NCI-H748 treated with DMSO at 0.1 percent for 48 hours (cell line): ENCODE results near the gene RIGI.
"Not testable (repeated sequence)": the region's sequence is repeated elsewhere in the genome, so short reads cannot be mapped to it uniquely, and the experiment has no call there.

Source experiments
- DNase-seq: peaks from one replicate; lab custom pipeline; 2025; lab: John Stamatoyannopoulos, UW

The RIGI gene

DNA sequence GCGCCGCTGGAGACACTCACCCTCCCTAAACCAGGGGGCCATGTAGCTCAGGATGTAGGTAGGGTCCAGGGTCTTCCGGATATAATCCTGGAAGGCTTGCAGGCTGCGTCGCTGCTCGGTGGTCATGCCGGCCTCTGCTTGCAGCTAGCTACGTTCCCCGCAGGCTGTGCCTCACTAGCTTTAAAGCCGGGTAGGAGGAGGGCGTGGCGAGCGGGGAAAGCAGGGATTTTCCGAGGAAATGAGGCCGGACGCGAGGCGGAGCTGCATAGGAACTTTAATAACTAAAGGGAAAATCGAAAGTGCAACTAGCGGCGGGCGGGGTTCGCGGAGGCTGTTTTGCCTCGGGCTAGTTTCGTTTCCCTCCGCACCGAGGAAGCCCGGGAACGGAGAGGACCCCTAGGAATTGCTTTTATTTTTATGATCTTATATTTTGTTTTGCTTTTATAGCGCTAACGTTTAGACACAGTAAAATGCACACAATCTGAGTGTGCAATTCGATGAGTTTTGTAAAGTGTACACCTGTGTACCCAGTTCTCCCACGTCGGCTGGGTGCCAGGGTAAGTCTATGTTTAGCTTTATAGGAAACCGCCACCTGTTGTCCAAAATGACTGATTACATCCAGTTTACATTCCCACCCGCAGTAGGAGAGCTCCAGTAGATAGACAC is at the start of gene RIGI:
RIGI (minus strand) TSS at position 156 of the 666 bp plus-strand sequence; CDS start at position 126, 30 bp downstream.
- peak; percentile 94 for DNase-seq

DNA sequence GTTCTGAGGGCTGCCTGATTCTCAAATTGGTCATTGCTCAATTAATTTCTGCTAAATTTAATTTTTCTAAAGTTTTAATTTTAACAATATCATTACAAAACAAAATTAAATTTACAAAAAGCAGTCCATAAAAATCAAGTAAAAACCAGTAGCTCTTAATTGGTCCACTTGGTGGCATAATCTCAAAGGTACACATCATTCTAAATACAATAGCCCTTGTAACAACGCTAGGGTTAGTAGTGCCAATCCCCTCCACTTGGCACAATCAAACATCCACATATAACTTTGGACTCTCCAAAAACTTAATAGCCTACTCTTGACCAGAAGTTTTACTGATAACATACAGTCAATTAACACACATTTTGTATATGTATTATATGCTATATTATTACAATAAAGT is 48.9 kb upstream of the RIGI start:
- DNase-seq, result no peak

DNA sequence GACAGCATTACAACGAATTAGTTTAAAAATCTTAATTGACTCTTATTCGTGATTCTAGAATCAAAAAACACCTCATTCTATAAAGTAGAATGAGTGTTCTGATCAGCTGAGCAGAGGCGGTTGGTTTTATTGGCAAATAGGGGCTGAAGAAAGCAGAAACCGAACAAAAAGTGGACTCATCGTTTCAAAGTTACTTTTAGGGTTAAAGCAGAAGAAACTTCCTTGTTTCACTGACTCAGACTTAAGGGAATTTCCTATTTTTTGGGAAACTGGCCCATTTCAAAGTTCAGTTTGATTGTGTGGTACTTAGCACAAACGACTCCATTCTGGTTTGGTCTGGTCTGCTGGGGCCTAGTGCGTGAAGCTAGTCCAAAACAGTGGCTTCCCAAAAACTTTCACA is 47.8 kb upstream of the RIGI start:
- no peak for DNase-seq

DNA sequence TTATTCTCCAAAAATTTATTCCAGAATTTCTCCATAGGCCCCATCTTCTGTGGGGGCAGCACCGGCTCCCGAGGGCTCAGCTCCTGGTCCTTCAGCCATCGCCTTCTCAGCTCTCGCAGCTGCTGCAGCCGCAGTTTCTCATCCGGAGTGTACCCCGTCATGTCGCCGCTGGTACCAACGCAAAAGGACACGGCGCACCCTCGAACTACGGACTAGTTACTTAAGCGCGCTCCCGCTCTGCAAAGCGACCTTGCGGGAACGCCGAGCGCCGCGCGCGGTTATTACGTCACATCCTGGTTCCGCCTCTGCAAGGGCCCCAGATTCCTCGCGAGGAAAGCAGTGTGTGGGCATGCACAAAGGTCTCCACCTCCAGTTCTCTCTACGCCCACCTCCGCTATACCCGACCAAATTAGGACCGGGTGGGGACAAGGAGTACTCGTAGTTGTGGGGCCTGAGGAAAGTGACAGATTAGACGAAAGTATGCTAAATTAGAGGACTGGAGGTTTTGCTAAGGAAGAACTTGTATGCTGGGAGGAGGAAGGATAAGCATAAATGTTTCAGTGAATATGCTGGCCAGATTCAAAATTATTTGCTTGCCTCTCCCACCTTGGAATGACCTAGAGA is 47.0 kb upstream of the RIGI start, which contains the start of gene NDUFB6:
NDUFB6 (minus strand) TSS at position 260 of the 624 bp plus-strand sequence; CDS start at position 161, 99 bp downstream.
- peak; percentile 85 for DNase-seq

DNA sequence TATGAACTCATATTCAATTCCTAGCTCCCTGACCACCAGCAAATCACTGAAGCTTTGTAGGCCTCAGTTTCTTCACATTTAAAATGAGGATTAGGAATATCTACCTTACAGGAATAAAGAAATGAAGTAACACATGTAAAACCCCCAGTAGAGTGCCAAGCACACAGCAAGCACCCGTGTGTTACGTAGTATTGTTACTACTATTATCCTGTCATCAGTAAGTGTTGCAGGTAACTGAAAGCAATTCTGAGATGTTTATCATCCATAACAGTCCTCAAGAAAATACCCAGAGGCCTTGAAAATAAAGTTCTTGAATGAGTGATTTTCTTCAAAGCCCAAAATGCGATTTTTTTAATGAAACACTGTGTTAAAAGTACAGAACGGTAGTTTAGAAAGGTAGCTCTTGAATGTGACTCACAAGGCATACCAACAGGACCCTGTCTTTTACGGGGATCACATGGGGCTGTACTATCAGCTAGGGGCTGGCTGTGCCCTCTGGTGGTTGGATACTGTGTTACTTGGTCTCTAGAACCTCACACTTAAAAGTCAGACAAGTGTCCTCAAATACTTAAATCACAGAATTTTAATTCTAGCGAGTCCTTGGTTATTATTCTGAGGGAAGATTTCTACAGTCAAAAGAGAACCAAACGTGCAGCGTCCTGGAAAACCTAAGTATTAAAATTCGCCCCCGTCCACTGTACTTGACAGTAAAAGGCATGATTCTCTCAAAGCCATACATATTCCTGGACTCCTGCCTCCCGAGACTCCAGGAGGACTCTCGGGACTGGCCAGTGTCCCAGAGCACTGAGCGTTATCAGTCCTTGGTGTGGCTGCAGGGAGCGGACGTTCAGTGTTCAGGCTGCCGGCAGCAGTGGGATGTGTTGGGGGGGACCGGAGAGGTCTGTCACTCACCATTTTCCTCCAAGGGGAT is 46.2 kb upstream of the RIGI start:
- peak; percentile 64 for DNase-seq

DNA sequence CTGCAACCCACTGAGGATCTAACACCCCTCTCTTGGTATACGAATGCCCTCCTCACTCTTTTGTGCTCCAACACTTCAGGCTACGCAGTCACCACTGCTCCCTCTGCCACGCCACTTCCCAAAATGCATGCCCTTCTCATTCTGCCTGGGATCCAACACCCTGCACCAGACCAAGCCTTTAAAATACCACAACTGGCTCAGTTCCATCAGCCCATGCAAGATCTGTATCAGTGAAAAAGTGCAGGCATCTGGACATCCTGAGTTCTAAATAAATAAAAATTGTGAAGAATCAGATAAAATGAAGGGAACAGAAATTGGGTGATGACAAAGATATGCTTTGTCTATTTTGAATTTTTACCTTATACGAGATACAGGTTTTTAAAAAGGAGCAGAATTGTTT is 44.3 kb upstream of the RIGI start:
- no peak for DNase-seq

DNA sequence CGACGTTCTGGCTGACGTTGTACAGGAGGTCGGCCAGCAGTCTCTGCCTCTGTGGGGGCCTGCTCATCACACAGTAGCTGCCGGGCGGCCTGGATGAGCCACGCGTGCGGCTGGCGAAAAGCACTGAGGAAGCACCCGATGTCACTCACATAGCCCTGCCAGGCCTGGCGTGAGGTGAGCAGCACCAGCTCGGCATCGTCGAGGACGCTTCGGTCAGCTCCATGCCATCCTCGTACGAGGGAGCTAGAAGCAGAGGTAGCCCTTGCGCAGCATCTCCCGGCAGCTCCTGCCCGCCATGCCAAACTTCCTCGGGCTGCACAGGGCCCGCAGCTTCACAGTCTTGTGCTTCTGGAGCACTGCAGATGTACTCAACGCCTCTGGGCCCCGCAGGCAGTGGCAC is 40.8 kb upstream of the RIGI start:
- no peak for DNase-seq

DNA sequence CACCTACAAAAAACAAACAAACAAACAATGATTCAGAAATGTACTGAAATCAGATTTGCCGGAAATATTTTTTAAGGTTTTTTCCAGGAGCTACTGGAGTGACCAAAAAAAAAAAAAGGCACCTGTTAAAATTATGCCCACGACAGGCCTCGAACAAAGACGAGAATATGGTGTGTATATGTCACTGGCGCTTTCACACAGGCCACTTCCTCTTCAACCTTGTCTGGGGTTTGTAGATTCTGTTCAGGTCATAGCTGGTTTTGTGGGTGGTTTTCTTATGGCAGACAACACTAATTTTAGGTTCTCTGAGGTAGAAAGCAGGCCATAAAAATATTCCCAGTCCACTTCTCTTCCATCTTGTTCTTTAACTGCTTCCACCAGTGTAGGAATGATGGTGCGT is 40.0 kb upstream of the RIGI start:
- no peak for DNase-seq

DNA sequence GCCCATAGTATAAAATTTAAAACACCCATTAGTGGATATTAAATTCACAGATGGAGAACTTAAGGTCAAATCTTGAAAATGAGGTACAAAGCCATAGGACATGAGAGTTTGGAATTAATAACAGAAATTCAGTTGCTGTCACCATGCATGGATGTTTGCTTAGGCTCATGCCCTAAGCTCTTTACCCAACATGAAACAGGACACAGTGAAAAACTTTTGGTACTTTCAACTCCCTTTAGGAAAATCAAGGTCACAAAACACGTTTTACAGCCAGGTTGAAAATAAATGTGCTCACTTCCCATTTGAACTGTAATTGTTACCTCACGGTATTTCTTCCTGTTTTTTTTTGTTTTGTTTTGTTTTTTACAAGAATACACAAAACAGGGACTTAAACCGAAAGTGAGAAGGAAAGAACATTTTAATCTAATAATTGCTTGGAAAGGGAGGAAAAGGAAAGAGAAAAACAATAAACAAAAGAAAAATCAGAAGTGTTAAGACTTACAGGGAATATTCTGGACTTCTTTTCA is 32.5 kb upstream of the RIGI start:
- DNase-seq, result no peak

DNA sequence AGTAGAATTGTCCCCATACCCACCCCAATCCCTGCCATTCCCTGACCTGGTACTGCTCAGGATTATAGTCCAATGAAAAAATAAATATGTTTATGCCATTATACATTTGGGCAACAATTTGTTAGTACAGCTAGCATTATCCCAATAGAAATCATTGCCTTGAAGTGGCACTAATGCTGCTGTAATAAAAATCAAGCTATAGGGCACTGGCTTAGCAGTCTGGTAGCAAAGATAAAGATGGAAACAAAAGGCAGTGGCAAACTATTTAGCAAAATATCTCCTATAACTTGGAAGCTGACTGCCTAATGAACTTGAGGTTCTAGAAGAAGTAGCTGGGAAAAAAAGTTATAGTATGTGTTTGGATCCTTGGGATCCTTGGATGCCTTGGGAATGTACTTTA is 28.6 kb upstream of the RIGI start:
- no peak for DNase-seq

DNA sequence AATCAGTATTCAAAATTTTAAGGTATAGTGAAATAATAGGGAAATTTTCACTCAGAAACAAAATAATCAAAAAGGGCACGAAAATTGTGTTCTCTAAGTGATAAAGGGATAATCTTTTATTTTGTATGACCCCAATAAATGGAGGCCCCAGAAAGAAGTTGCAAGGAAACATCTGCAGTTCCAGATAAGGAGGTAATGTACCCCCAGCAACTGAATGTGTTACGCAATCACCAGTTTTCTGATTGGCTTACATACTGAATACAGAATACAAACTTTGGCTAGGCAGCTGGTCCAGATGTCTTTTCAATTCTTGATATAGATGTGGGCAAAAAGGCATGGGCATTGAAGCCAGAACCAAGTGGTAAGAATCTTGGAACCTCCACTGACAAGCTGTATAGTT is 28.1 kb upstream of the RIGI start:
- DNase-seq, result no peak

DNA sequence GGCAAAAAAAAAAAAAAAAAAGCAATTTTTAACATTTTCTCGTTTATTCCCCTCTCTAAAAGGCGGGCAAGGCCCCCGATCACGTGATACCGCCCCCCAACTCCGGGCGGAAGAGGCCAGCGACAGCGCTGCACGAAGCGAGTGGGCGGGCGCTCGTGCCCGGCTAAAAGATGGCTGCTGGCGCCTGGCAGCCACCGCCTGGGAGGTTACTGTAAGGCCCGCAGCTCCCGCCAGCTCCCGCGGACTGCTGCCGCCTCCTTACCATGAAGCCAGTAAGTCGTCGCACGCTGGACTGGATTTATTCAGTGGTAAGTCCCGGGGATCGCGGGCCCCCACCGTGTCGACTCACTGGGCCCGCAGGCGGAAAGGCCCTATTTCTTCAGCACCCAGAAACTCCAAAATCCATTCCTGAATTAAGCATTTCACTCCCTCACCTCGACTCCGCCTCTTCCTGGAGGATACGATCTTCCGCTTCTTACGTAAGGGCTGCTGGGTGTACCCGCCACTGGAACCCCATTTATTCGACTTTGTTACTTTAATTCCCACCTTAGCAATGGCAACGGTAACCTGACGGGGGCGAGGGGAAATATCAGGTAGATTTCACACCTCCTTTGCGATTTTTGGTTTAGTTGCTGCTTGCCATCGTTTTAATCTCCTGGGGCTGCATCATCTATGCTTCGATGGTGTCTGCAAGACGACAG is 26.3 kb upstream of the RIGI start, which contains the start of the genes SMIM27 and TOPORS:
SMIM27 (plus strand) TSS at position 156 of the 701 bp plus-strand sequence; CDS start at position 264, 108 bp downstream.
TOPORS (minus strand) TSS at position 415 of the 701 bp plus-strand sequence; CDS start at position 265, 150 bp downstream.
- peak; percentile 90 for DNase-seq

DNA sequence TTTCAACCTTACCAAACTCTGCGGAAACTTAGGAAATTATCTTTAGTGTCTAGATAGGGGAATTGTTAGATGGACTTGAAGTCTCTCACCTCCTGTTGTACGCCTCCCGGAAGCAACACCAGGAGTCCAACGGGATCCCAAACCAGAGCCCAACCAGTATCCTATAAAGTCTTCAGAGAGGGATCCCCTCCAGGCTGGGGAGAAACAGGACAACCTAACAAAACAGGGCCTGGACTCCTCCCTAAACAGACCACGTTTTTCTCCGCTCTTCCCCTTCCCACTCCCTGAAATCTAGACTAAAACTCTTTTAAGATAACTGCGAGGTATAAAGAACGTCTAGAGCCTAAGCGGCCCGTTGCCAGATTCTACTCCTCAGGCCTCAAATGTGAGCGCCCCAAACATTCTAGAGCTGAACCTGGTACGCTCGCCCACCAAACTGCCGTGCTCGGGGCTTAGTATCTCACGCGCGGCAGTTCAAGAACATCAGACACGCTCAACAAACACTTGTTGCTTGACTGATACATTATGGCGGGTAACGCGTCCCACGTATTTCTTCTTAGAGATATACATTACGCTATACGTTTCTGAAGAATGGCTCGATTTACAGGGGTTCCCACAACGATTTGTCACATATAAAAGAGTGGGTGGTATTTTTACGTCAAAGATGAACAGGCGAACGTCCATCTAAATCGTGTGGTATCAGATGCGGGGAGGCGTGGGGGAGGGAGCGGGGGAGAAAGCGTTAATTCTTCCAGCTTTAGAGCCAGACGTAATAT is 25.5 kb upstream of the RIGI start:
- peak; percentile 47 for DNase-seq

DNA sequence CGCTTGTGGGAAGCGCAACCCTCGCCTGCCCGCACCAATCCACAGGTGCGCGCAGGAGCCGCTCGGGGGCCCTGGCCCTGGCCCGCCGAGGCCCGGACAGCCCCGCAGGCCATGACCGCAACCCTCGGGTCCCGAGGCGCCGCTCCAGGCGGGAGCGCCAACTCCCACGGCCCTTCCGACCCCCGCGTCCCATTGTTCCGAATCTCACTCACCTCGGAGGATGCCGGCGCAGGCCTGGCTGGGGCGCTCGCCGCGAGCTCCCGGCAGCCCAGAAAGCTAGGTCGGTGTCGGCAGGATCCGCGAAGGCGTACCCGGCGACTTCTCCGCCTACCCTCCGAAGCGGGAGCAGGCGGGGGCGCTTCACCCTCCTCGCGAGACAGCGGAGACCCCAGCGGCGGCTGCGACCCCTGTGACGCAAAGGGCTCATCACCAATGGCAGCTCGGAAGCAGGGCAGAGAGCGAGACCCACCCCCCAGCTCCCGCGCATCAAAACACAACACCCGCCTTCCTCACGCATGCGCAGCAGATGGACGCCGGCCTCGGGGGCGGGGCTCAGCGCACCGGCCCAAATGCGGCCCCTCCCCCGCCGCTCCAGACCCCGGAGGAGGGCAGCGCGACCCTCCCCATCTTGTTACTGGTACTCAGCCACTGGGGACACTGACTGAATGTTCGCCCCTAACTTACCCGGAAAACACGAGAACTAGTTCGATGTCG is 24.7 kb upstream of the RIGI start:
- peak; percentile 93 for DNase-seq

DNA sequence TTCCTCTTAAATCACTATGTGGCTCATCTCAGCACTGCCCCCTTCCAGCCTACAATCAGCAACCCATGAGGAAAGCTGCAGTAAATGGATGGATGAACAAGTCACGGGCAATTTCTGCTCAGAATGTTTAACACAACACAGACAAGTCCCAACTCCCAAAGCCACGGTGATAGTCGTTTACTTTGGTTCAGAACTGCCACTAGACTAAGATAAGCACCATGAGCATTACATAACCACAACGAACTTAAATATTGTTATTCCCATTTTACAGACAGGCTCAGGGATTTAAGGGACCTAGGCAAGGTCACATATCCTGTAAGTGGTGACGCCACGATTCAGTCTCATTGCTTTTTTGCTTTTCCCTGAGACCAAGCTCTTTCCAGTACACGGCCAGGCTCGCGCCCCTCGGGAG is 24.2 kb upstream of the RIGI start:
- no peak for DNase-seq

DNA sequence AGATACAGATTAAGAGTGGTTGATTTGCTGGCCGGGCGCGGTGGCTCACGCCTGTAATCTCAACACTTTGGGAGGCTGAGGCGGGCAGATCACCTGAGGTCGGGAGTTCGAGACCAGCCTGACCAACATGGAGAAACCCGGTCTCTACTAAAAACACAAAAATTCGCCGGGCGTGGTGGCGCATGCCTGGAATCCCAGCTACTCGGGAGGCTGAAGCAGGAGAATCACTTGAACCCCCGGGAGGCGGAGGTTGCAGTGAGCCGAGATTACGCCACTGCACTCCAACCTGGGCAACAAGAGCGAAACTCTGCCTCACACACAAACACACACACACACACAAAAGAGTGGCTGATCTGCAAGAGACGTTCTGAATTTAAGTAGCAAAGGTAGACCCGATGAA is 22.2 kb upstream of the RIGI start:
- DNase-seq, result not testable (repeated sequence)

DNA sequence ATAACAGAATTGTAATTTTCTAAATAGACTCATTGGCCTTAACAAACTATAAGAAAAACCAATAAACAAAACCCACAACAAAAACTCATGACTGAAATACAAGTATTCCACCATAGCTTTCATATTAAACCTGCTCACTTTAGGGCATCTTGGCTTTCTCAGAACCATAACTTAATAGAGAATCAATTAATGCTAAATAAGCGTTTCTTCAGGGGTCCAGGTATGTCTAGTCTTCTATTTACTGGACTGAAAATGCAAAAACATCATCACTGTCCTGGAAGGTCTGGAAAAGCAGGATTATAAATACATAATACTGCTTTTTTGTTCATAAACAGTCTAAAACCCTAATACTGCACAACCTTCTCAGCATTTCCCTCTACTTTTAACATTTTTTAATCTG is 19.9 kb upstream of the RIGI start:
- no peak for DNase-seq

DNA sequence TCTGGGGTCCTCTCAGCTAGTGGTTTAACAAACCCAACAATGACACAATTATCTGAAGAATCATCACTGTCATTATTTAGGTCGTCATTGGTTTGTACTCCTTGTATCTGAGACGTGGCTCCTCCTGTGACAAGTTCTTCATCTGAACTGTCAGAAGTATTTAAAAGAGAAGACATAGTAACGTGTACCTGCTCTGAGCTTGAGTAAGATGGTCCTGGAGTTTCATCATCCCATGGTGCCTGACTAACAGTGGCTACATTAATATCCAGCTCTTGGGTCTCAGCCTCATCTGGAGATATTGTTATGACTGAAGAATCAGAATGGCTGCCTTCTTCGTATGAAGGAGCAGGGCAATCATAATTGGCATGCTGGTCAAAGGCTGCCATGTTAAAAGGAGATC is 17.1 kb upstream of the RIGI start:
- no peak for DNase-seq

DNA sequence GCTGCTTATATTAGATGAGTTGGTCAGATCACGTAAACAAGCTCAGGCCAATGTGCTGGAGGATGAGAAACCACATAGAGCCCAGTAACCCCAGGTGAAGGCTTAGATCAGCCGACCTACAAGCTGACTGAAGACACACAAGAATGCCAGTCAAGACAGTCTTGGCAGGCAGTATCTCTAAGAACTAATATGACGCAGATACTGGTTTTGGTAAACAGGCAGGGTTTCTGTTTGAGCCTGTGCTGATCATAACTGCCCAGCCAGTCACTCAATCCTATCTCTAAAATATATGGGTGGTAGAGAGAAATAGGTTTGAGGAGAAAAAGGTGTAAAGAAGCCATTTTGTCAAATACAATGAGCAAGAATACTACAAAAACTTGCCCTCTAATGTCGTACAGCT is 7.8 kb upstream of the RIGI start:
- DNase-seq, result no peak

DNA sequence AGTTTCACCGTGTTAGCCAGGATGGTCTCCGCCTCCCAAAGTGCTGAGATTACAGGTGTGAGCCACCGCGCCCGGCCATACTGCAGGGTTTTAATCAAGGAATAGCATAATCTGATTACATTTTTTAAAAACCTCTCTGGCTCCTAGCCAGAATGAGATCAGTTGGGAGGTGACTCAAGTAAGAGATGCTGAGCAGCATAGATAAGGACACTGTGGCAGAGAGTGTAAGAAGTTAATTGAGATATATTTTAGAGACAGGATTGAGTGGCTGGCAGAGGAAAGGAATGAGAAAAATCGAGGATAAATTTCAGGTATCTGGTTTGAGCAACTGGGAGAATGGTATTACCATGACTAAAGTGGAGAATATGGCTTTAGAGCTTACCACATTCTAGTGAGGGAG is 7.3 kb upstream of the RIGI start:
- no peak for DNase-seq
